ENCODE measurements around the gene TREX2.

The TREX2 gene

DNA sequence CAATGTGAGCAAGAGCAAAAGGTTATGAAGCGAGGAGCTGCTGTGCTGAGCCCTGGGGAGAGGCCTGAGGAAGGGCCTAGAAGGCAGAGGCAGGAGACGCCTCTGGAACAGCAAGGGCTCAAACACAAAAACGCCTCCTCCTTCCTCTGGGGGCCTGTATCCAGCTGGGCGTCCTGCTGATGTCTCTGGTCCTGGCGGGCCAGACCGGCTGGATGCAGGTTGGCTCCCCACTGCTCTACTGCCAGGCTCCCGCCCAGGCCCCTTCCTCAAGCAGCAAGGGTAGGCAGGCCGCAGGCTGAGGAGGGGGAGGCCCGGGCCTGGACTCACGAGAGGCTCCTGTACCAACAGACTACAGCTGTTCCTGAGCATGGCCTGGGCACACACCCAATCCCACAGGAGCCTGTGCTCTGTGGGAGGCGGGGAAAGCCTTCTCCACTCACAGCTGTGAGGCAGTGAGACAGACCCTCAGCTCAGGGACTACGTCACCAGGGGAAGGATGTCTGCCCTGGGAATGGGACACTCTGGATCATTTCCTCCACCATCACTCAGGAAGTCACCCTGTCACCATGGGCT, 22.2 kb upstream of the TREX2 start:
- no peak for ATAC-seq (ENCODE audit: low read depth)
- DNase-seq (ENCODE audit: low spot score): no peak

DNA sequence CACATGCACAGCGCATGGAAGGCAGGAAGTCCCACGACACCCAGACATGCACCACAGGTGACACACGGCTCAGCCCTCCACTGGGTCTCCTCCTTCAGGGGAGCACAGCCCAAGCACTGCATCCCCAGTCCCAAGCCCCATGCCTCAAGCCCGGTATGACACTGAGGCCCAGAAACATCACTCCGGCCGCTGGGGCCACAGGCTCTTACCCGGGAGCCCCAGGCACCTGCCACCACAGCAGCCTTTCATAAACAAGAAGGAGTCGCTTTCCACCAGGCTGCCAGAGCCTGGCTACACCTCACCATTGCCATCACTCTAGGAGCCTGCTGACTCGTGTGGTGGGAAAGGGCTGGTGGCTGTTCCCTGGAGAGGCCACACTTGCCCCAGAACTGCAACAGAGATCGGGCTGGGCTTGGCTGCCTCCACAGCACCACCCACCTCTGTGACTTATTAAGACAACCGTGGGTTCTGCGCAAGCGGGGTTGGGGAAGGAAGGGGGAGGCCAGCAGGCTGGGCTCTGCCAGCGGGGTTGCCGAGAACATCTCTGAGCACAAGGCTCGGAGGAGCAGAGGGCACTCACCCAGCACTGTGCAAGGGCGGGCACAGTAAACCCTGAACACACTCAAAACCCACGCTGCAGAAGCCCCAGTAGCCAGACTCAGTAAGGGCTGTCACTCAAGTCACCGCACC, 20.0 kb upstream of the TREX2 start:
- Histone ChIP-seq H3K4me1 (ENCODE audit: insufficient read depth, poor library complexity, severe bottlenecking) (no peaks in the 10 kb centered on the region), H3K27me3 (ENCODE audit: insufficient read depth, poor library complexity, severe bottlenecking) (no peaks in the 10 kb centered on the region), H3K4me3 (ENCODE audit: severe bottlenecking) (no peak overlapping the region), H3K27ac (ENCODE audit: poor library complexity, severe bottlenecking) (no peak overlapping the region), H3K36me3 (ENCODE audit: low read depth) (no peaks in the 10 kb centered on the region), H3K9me3 (ENCODE audit: severe bottlenecking) (no peaks in the 10 kb centered on the region)
- no peak for ATAC-seq (ENCODE audit: low read depth)
- TF ChIP-seq, protein P1, sequence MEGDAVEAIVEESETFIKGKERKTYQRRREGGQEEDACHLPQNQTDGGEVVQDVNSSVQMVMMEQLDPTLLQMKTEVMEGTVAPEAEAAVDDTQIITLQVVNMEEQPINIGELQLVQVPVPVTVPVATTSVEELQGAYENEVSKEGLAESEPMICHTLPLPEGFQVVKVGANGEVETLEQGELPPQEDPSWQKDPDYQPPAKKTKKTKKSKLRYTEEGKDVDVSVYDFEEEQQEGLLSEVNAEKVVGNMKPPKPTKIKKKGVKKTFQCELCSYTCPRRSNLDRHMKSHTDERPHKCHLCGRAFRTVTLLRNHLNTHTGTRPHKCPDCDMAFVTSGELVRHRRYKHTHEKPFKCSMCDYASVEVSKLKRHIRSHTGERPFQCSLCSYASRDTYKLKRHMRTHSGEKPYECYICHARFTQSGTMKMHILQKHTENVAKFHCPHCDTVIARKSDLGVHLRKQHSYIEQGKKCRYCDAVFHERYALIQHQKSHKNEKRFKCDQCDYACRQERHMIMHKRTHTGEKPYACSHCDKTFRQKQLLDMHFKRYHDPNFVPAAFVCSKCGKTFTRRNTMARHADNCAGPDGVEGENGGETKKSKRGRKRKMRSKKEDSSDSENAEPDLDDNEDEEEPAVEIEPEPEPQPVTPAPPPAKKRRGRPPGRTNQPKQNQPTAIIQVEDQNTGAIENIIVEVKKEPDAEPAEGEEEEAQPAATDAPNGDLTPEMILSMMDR (IDR thresholded peaks at IDR 0.05; ENCODE audit: poor library complexity, severe bottlenecking): no peak
- no peak for DNase-seq (ENCODE audit: low spot score)

More for the DNA sequence above, 22.2 kb upstream of the TREX2 start:
- H3K4me3 ChIP-seq (ENCODE audit: severe bottlenecking): no peak overlapping the region
- TF ChIP-seq, protein P1 (IDR thresholded peaks at IDR 0.05; ENCODE audit: poor library complexity, severe bottlenecking): no peak
- no peaks in the 10 kb centered on the region for H3K36me3 ChIP-seq (ENCODE audit: low read depth)
- no peak overlapping the region for H3K27ac ChIP-seq (ENCODE audit: poor library complexity, severe bottlenecking)
- H3K27me3 ChIP-seq (ENCODE audit: insufficient read depth, poor library complexity, severe bottlenecking): no peaks in the 10 kb centered on the region
- H3K4me1 ChIP-seq (ENCODE audit: insufficient read depth, poor library complexity, severe bottlenecking): no peaks in the 10 kb centered on the region
- no peaks in the 10 kb centered on the region for H3K9me3 ChIP-seq (ENCODE audit: severe bottlenecking)

DNA sequence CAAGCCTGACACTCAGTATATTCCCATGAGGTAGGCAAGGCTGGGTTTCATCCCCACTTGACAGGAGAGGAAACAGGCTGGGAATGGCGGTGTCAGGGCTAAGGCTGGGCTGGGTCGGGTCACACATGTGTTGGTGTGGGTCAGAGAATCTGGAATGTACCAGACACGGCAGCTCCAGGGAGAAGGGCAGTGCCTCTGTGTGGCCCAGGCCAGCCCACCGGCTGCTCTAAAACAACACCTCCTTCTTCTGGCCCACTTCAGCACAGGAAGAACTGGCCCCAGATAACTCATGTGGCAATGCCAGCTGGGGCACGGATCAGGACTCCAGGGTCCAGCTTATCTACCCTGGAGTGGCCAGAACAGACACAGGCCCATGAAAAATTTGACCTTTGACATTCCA, 18.3 kb upstream of the TREX2 start:
- ATAC-seq (ENCODE audit: low read depth): no peak
- TF ChIP-seq, protein P1 (IDR thresholded peaks at IDR 0.05; ENCODE audit: poor library complexity, severe bottlenecking): no peak
- H3K4me1 ChIP-seq (ENCODE audit: insufficient read depth, poor library complexity, severe bottlenecking): no peaks in the 10 kb centered on the region
- H3K27me3 ChIP-seq (ENCODE audit: insufficient read depth, poor library complexity, severe bottlenecking): no peaks in the 10 kb centered on the region
- H3K27ac ChIP-seq (ENCODE audit: poor library complexity, severe bottlenecking): no peak overlapping the region
- no peak for DNase-seq (ENCODE audit: low spot score)
- no peaks in the 10 kb centered on the region for H3K9me3 ChIP-seq (ENCODE audit: severe bottlenecking)
- no peak overlapping the region for H3K4me3 ChIP-seq (ENCODE audit: severe bottlenecking)
- peaks cover 4% of the 10 kb centered on the region; the same call in 1 of the 2 replicates for H3K36me3 ChIP-seq (ENCODE audit: low read depth)

DNA sequence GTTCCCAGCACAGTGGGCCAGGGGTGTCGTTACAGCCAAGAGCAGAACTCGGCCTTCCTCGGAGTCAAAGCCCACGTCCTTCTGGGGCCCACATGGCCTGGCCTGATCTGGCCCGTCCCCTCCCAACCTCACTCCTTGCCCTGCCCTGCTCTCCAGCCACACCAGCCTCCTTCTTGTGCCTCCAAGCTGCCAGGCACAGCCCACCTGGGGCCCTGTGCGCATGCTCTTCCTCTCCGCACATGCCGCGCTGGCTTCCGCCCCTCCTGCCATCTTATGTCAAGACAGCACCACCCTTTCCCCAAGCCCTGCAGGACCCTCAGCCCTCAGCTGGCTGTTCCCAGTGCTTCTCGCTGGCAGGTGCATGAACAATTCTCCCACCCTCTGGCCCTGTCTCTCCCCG, 17.7 kb upstream of the TREX2 start:
- H3K36me3 ChIP-seq (ENCODE audit: low read depth): peaks cover 4% of the 10 kb centered on the region; the same call in 1 of the 2 replicates
- no peak for DNase-seq (ENCODE audit: low spot score)

More for the DNA sequence above, 17.7 kb upstream of the TREX2 start:
- Histone ChIP-seq H3K4me1 (ENCODE audit: insufficient read depth, poor library complexity, severe bottlenecking) (no peaks in the 10 kb centered on the region), H3K27ac (ENCODE audit: poor library complexity, severe bottlenecking) (no peak overlapping the region), H3K4me3 (ENCODE audit: severe bottlenecking) (no peak overlapping the region), H3K9me3 (ENCODE audit: severe bottlenecking) (no peaks in the 10 kb centered on the region), H3K27me3 (ENCODE audit: insufficient read depth, poor library complexity, severe bottlenecking) (no peaks in the 10 kb centered on the region)
- no peak for ATAC-seq (ENCODE audit: low read depth)
- TF ChIP-seq, protein P1 (IDR thresholded peaks at IDR 0.05; ENCODE audit: poor library complexity, severe bottlenecking): no peak

Measured in RWPE2 (cell line).